HG03139 (cell line): Measurements from ENCODE around the gene CACNA2D4.

Experiments used
- ATAC-seq: cut with Tn5 transposase; IDR thresholded peaks from one replicate; pipeline ENCODE4 v1.9.1; 2021; ENCODE audit not compliant: unreplicated experiment

CACNA2D4 gene

DNA sequence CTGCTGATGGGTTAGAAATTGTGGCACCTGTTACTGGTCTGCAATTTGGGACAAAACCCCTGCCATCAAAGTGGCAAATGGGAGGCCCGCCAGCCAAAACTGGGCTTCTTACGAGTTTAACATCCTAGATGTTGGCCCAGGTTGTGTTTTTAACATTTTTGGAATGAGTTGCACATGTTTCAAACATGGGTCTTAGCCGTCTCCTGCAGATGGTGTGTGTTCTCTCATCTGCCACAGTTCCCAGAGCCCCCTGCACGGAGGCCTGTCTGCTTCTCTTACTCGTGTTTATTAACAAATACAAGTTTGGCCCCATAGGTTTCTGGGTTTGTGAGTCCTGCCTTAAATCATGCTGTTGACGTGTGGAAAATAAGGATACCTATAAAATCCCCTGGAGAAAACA, 46.5 kb downstream of the CACNA2D4 start:
- ATAC-seq, result no peak

DNA sequence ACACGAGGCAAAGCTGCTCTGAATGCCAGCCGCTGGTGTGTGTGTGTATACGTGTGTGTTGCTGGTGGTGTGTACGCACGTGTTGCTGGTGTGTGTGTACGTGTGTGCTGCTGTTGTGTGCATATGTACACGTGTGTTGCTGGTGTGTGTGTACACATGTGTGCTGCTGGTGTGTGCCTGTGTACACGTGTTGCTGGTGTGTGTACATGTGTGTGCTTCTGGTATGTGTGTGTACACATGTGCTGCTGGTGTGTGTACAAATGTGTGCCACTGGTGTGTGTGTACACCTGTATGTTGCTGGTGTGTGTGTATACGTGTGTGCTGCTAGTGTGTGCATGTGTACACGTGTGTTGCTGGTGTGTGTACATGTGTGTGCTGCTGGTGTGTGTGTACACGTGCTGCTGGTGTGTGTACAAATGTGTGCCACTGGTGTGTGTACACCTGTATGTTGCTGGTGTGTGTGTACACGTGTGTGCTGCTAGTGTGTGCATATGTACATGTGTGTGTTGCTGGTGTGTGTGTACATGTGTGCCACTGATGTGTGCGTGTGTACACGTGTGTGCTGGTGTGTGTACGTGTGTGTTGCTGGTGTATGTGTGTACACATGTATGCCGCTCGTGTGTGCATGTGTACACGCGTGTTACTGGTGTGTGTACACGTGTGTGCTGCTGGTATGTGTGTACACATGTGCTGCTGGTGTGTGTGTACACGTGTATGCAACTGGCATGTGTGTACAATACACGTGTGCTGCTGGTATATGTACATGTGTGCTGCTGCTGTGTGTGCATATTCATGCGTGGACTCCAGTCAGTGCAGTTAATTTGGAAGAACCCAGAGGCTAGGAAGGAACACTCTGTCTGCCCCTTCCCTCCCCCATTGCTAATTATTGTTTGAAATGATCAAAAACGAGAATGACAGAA, 47.2 kb downstream of the CACNA2D4 start:
- no peak for ATAC-seq

DNA sequence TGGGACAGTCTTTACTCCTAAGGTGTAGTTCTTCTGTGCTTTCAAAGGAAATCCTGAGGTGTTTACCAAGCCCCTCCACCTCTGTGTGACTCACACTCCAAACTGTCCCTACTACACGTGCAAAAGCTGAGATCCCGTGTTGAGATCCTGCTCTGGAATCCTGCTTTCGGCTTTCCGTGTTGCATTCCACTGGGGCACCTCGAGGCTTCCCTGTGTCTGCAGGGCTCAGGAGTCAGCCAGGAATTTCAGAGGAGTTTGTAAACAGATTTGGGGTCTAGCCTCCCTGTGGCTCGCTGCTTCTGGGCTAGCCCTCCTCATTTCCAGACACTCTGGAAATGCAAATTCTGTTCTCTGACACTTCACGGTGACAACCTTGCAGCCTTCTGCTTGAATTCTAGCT, 48.4 kb downstream of the CACNA2D4 start:
- no peak for ATAC-seq

DNA sequence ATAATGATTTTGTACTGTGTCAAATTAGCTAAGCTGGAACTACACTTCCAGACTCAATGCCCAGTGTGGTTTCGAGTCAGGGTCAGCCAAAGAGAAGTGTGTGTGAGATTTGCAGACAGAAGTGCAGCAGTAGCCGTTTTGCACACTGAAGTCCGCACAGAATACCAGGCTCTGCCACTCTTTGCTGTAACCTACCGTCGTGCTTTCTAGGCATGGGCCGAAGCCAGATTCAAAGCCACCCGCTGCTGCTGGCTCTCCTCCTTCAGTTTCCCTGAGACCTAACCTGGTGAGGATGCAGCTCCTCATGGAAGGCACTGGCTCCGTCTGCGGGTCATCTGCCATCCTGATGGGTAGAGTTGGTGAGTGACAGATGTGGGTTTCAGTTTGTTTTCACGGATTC, 49.3 kb downstream of the CACNA2D4 start:
- no peak for ATAC-seq

DNA sequence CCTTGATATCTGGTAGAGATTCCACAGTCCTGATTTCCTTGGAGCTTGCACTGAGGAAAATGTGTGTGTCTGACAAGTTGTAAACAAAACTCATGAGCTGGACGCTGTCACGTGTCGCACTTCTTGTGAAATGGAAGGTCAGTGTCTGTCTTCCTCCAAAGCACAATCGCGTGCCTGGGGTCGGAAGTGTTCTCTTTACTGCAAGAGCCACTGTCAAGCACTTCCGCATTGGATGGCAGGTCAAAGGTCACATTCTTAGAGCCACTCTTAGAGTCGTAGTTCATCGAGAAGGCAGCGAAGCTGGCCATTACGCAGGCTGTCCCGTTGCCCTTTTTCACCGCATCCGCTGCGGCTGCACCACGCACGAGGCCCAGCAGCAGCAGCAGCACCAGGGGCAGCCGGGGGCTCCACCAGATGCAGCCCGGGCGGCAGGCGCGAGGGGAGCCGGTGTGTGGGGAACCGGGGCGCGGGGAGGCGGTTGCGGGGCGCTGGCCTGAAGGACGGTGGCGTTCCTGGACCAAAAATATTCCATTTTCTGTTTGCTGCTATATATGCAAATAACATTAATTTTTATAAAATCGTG, 53.1 kb downstream of the CACNA2D4 start:
- ATAC-seq, result no peak

DNA sequence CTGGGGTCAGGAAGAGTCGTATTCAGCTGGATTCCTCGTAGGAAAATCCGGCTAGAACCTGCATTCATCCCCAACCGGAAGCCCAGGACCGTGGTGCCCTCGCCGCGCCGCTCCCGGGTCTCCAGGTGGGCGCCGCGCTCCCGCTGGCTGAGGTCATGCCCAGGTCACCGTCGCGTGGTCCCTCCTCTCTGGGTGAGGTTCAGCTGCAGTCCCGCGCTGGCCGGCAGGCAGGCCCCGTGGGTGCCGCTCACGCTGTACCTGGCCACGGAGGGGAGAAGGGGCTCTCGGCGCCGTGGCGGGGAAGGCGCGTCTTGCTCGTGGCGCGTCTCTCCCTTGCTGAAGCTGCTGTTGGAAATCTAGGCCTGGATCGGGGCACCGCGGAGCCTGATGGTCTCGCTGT, 53.6 kb downstream of the CACNA2D4 start:
- ATAC-seq, result no peak

DNA sequence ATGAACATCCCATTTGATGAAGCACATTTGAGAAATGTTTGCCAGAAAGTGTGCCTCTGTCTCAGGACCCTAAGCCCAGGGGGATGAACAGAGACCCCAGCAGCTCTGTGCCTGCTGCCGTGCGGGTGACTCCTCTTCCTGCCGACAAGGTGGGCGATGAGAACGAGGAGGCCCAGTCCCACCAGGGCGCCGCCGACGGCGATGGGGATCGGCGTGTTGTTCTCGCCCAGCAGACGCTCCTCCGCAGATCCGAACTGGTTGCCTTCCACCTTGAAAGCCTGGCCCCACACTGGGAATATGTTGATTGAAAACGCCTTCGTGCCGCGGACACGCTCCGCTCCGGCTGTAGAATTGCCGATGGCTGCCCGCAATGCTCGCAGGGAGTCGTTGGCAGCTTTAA, 54.0 kb downstream of the CACNA2D4 start:
- no peak for ATAC-seq

DNA sequence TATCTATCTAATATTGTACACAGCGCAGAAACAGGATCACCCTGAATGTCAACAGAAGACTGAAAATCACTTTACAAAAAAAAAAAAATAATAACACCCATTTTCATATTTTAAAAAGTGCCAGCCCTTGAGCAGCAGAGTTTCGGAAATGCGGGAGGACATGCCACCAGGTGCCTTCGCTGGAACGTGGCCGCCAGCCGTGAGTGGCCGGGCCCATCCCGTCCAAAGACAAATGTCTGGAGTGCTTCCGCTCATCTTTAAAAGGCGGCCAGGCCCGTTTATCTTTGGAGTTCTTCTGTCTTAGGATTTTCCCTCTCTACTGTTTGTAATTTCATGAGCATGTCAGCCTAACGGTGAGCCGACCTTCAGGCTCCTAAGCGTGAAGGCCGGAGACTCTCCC, 54.6 kb downstream of the CACNA2D4 start:
- no peak for ATAC-seq

DNA sequence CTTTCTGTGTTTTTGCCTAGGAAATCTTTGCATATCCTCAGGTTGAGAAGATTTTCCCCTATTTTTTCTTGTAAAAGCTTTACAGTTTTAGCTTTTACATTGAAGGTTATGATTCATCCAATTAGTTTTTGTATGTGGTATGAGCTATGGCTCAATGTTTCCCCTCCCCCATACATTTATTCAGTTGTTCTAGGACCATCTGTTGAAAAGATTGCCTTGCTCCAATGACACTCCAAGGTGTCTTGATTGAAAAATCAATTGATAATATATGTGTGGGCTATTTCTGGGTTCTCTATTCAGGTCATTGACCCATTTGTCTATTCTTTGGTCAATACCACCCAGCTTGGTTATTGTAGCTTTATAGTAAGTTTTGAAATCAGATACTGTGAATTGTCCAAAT, 55.5 kb downstream of the CACNA2D4 start:
- ATAC-seq, result no peak

DNA sequence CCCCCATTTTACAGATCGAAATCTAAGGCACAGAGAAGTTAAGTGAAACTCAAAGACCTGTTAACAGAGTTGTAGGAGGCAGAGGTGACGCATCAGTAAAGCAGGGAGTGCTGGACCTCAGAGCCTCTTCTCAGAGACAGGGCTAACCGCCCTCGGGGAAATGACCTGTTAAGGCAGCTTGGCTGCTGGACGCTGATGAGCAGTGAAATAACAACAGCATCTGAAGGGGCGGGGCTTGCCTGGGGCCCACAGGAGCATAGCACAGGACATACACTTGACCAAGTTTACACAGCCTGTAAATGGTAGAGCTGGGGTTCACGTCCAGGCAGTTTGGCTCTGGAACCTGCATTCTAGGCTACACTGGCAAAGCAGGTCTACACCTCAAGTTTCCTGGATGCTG, 58.8 kb downstream of the CACNA2D4 start:
- ATAC-seq, result no peak

DNA sequence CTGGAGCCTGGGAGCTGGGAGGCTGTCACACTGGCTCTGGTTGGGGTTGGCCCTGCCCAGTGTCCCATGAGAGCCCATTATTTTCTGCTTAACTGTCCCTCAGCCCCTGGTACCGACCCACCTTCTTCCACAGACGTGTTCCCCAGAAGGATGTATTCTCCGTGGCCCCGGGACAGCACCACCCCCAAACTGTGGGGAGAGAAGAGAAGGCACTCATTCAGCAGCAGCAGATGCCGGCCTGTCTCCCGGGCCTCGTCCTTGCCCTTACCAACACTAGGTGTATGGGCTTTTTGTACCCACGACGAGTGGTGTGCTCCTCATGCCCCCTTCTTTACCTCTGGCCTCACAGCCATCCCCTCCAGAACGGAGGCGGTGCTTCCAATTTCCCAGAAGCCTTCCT, 60.0 kb downstream of the CACNA2D4 start:
- ATAC-seq, result no peak

DNA sequence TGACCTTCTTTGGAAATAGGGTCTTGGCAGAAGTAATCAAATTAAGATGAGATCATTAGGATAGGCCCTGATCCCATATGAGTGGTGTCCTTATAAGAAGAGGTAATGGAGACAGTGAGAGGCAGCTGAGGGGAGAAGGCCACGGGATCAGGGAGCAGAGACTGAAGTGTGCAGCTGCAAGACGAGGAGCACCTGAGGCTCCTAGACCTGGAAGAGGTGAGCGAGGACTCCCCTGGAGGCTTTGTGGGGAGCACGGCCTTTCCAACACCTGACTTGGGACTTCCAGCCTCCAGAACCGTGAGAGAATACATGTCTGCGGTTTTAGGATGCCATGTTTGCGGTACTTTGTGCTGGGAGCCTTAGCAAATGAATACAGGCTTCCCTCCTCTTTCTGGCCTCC, 60.6 kb downstream of the CACNA2D4 start:
- ATAC-seq, result no peak

DNA sequence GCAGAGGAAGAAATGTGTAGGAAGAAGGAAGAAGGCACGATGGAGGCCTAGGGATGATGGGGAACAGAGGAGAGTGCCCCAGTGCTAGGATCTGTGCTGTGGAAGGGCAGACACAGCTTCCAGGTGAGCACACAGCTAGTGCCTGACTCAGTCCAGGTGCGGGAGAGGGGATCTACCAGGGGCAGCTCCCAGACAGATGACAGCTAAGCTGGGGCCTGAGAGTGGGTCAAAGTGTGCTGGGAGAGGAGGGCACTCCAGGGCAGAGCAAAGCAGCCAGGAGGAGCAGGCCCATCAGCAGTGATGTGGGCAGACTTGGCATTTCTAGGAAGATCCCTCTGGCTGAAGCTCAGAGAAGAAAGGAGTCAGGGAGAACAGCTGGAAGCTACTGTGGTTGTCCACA, 61.4 kb downstream of the CACNA2D4 start:
- ATAC-seq, result no peak

DNA sequence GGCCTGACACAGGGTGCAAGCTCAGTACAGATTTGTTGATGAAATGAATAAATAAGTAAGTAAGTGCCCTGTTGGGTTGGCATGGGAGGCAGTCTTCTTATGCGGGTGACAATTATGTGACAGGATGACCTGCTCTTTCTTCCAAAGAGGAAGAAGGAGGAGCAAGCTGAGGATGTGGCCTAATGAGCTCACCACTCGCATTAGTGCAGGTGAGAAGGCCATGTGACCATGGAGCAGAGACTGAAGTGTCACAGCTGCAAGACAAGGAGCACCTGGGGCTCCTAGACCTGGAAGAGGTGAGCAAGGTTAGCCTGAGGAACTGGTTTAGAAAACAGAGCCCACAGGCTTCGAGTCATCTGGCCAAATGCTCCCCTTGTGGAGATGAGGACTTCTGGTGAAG, 63.2 kb downstream of the CACNA2D4 start:
- no peak for ATAC-seq

DNA sequence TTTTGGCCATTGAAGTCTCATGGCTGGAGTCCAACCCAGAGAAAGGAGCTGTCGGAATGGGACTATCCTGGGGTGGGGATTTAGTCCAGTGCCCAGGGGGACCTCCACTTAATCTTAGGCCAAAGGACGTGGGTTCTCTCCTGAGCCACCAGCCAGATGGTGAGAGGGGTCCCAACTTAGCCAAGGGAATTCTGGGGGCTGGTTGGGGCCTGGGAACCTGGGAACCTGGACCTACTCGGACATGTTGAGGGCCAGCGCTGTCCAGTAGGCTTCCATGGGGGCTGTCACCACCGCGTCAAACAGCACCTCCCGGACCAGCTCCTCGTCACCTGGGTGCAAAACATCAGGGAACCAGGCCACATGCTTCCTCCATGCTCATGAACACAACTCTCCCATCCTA, 64.7 kb downstream of the CACNA2D4 start:
- ATAC-seq, result no peak

DNA sequence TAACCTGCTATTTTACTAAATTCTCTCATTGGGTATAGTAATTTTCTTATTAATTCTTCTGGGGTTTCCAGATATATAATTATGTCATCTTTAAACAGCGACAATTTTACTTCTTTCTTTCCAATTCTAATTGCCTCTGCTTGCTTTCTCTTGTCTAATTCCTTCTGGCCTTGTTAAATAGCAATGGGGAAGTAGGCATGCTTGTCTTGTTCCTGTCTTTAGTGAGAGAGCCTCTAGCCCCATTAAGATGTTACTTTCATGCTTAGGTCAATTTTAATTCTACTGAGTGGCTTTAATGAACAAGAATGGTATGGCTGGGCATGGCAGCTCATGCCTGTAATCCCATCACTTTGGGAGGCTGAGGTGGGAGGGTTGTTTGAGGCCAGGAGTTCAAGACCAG, 66.4 kb downstream of the CACNA2D4 start:
- ATAC-seq, result no peak

DNA sequence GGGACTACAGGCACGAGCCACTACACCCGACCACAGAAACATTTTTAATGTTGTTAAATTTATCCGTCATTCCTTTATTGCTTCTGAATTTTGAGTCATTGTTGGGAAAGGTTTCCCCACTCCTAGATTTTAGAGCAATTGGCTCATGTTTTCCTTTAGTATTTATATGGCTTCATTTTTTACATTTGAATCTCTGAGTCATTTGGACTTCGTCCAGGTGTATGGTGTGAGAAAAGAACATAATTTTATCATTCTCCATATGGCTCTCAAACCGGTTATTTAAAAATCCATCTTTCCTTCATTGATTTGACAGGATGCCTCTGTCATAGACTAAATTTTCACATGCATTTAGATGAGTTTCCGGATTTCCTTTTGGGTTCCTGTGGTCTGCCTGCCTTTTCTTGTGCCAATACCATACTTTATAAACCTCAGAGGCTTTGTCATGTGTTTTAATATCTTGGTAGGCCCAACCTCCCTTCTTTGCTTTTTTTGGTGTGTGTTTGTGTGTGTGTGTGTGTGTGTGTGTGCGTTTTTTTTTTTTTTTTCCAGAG, 67.2 kb downstream of the CACNA2D4 start:
- ATAC-seq, result no peak

DNA sequence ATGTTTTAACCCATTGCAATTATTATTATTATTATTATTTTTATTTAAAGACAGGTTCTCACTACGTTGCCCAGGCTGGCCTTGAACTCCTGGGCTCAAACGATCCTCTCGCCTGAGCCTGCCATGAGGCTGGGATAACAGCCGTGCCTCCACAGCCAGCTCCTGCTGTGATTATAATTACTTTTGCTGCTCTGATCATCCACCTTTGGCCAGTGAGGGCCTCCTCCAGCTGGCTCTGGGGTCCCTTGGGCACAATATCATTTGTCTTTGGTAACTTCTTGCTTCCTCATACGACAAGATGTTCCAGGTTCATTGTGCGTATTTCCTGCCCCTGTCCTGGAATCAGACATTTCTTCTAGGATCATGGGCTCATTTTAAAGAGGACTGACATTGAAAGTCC, 69.7 kb downstream of the CACNA2D4 start:
- ATAC-seq, result no peak

DNA sequence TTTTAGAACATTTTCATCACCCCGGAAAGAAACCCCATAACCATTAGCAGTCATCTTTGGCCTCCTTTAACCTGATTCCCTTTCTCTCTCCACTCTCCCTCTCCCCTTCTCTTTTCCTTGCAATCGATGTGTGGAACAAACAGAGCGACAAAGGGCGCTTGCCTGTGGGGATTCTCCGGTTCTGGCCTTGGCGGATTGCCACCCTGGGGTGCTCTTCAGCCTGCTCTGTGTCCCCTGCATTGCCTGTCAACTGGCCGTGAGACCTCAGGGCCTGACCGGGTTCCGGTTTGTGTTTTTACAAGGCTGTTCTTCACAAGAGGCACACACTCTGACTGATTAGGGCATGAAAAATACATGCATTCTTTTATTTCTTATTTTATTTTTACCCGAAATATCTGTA, 70.3 kb downstream of the CACNA2D4 start:
- ATAC-seq, result no peak

DNA sequence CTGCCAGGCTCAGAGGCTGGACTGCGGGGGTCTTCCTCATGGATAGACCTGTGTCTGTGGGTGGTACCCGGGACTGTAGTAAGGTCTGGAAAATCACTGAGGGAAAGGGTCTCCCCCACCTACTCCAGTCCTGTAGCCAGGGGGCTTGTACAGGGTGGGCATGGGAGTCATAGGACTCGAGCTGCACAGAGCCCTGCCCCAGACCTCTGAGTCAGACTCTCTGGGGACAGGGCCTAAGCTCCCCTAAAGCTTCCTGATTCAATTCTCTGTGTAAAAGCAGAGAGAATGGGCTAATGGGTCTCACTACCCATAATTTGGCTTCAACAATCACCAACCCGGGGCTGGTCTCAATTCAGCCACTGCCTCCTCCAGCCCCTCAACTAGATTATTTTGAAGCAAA, 71.0 kb downstream of the CACNA2D4 start:
- no peak for ATAC-seq

DNA sequence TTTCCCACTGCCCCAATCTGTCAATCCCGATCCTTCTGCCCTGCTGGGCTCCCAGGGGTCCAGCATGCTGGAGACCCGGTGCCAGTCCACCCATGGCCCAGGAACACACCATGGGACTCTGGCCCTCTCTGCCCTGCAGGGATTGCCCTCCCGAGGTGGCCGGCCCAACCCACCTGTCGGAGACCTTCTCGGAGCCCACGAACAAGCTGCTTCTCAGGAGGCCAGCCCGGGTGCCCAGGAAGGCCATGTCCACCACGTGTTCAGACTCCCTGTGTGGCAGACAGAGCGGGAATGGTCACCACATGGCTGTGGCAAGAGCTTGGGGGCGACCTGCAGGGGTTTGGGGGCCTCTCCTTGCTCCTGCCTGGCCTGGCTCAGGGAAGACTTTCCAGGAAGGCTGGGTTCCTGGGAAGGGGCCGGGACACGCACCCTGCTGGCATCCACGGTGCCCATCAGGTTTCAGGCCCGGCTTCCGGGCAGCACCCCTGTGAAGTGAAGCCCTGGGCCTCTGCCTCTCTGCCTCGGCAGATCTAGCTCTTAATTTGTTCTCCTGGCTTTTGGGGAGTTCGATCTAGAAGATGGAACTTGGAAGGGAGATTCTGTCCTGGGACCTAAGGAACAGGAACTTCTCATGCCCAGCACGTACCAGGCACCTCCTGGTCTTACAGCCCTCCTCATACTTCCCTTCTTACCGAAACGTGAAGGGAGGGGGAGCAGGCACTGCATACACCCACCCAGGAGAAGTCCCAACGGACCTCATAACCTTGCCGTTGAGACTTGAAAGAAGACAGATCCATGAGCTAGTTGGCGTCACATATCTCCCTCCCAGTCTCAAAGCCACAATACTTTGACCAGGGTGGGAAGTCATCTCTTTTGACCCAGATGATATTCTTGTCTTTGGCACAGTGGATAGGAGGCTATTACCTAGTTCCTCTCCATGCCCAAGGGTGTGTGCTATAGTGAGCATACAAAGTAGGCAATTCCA, 71.7 kb downstream of the CACNA2D4 start:
- no peak for ATAC-seq
